ENCODE measurements around the gene SYCP2L.
A peak's percentile ranks its signal among the peaks of the same experiment; 100 is the strongest.

SYCP2L gene

DNA sequence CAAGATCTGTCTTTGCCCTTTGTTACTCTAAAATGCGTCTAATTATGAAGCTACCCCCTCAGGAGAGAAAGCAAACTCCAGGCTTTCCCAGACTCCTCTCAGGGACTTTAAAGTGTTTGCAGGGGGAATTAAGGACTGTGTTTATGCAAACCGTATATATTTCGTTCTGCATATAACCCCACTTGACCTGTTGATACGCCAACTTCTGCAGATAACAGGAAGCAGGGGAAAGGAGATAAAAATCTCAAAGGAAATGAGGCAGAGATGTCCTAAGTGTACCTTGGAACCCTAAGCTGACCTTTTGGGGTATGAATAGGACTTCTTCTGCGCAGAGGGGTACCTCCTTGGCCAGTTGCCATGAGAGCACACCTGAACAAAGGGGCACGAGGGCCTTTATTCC, 8.1 kb downstream of the SYCP2L start:
- Histone ChIP-seq H3K4me2 (ENCODE audit: low read depth, low read length) (no peak overlapping the region), H3F3A (ENCODE audit: insufficient read depth, low read length) (no peaks in the 10 kb centered on the region), H3K27ac (ENCODE audit: low read length) (no peak overlapping the region), H3K4me3 (ENCODE audit: low read length) (no peak overlapping the region), H3K36me3 (replicated peaks; ENCODE audit: insufficient read depth, low read length) (no peaks in the 10 kb centered on the region), H4K20me1 (ENCODE audit: insufficient read depth, low read length) (no peaks in the 10 kb centered on the region), H3K9me2 (replicated peaks; ENCODE audit: insufficient read depth, low read length) (no peaks in the 10 kb centered on the region), H2AFZ (ENCODE audit: low read length) (no peak overlapping the region), H3K9ac (ENCODE audit: low read length) (no peak overlapping the region), H3K27me3 (replicated peaks; ENCODE audit: insufficient read depth, low read length) (peaks cover 62% of the 10 kb centered on the region), H3K9me3 (replicated peaks; ENCODE audit: insufficient read depth, low read length) (no peaks in the 10 kb centered on the region), H3K4me1 (ENCODE audit: low read length) (no peaks in the 10 kb centered on the region), H3K79me2 (ENCODE audit: low read length) (no peaks in the 10 kb centered on the region)
- DNase-seq: no peak
- TF ChIP-seq EZH2 (optimal IDR thresholded peaks at IDR 0.05; ENCODE audit: low read depth, low read length) (no peak), EZH2phosphoT487 (IDR thresholded peaks at IDR 0.05; ENCODE audit: low read length) (no peak), CTCF (IDR thresholded peaks at IDR 0.05; ENCODE audit: low read length) (no peak)

DNA sequence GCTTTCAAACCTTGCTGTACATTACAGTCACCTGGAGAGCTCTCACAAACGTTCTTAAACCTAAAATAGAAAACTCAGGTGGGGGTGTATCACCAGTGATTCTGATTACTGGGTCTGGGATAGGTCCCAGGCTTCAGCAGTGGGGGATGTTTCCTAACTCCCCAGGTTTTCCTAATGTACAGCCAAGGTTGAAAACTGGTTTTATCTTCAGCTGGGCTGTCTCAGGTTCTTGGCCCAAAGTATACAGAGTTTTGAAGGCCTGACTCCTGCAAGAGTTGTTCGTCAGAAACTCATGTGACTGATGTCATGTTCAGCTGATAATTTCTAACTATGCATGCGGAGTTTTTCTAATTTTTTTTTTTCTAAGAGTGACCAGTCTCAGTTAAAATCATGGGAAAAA, 9.8 kb downstream of the SYCP2L start:
- H3F3A ChIP-seq (ENCODE audit: insufficient read depth, low read length): peaks cover 4% of the 10 kb centered on the region; the same call in 1 of the 2 replicates
- no peak overlapping the region for H3K9ac ChIP-seq (ENCODE audit: low read length)
- peaks cover 61% of the 10 kb centered on the region for H3K27me3 ChIP-seq (replicated peaks; ENCODE audit: insufficient read depth, low read length)
- H3K36me3 ChIP-seq (replicated peaks; ENCODE audit: insufficient read depth, low read length): no peaks in the 10 kb centered on the region
- no peak overlapping the region for H3K4me3 ChIP-seq (ENCODE audit: low read length)
- no peak overlapping the region for H3K27ac ChIP-seq (ENCODE audit: low read length)
- H3K9me3 ChIP-seq (replicated peaks; ENCODE audit: insufficient read depth, low read length): no peaks in the 10 kb centered on the region
- no peak overlapping the region for H3K4me2 ChIP-seq (ENCODE audit: low read depth, low read length)
- DNase-seq: no peak
- no peaks in the 10 kb centered on the region for H3K9me2 ChIP-seq (replicated peaks; ENCODE audit: insufficient read depth, low read length)
- no peak overlapping the region for H2AFZ ChIP-seq (ENCODE audit: low read length)
- TF ChIP-seq CTCF (IDR thresholded peaks at IDR 0.05; ENCODE audit: low read length) (no peak), EZH2phosphoT487 (IDR thresholded peaks at IDR 0.05; ENCODE audit: low read length) (no peak), EZH2 (optimal IDR thresholded peaks at IDR 0.05; ENCODE audit: low read depth, low read length) (no peak)
- H3K79me2 ChIP-seq (ENCODE audit: low read length): no peaks in the 10 kb centered on the region
- H4K20me1 ChIP-seq (ENCODE audit: insufficient read depth, low read length): no peaks in the 10 kb centered on the region
- H3K4me1 ChIP-seq (ENCODE audit: low read length): peaks cover 6% of the 10 kb centered on the region

DNA sequence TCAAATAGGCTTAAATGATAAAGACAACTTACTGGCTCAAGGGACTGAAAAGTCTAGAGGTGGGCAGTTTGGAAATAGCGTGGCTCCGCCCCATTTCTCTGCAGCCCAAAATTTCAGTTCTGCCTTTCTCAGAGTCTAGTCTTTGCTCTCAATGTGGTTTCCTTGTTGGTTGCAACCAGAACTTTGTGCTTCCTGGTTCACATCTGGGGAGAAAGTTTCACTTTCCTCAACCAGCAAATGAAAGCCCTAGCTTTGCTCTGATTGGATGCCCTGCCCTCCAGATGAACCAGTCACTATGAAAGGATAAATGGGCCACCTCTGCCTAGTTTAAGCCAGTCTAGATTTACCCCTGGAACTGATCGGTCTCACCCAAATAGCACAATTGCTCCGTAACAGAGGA, 14.9 kb downstream of the SYCP2L start:
- peak; percentile 84 for DNase-seq
- Histone ChIP-seq H3K36me3 (replicated peaks; ENCODE audit: insufficient read depth, low read length) (no peaks in the 10 kb centered on the region), H3F3A (ENCODE audit: insufficient read depth, low read length) (peaks cover 9% of the 10 kb centered on the region; the same call in 1 of the 2 replicates), H3K9me2 (replicated peaks; ENCODE audit: insufficient read depth, low read length) (no peaks in the 10 kb centered on the region), H3K27me3 (replicated peaks; ENCODE audit: insufficient read depth, low read length) (peaks cover 58% of the 10 kb centered on the region), H3K9me3 (replicated peaks; ENCODE audit: insufficient read depth, low read length) (no peaks in the 10 kb centered on the region), H4K20me1 (ENCODE audit: insufficient read depth, low read length) (no peaks in the 10 kb centered on the region), H3K9ac (ENCODE audit: low read length) (no peak overlapping the region), H3K4me2 (ENCODE audit: low read depth, low read length) (peak overlapping the region; percentile 19), H3K4me3 (ENCODE audit: low read length) (no peak overlapping the region), H3K27ac (ENCODE audit: low read length) (no peak overlapping the region), H3K4me1 (ENCODE audit: low read length) (peaks cover 6% of the 10 kb centered on the region), H3K79me2 (ENCODE audit: low read length) (no peaks in the 10 kb centered on the region), H2AFZ (ENCODE audit: low read length) (no peak overlapping the region)
- no peak for TF ChIP-seq CTCF (IDR thresholded peaks at IDR 0.05; ENCODE audit: low read length)
- no peak; the same call in 1 of the 2 replicates for TF ChIP-seq EZH2phosphoT487 (IDR thresholded peaks at IDR 0.05; ENCODE audit: low read length)
- no peak for TF ChIP-seq EZH2 (optimal IDR thresholded peaks at IDR 0.05; ENCODE audit: low read depth, low read length)

Data from MM.1S (cell line).